DND-41 (cell line): Measurements from ENCODE around the gene MEGF11.

Source experiments
- EZH2 ChIP-seq: IDR thresholded peaks from 3 replicates; pipeline ENCODE4 v1.6.1; 2012; ENCODE audit warnings: borderline replicate concordance, low read depth, mild to moderate bottlenecking, moderate library complexity, low read length, inconsistent platforms; ENCODE audit not compliant: severe bottlenecking
- TF ChIP-seq, protein P1 (sequence below): IDR thresholded peaks from 2 replicates; pipeline ENCODE4 v1.5.1; 2012; ENCODE audit warnings: borderline replicate concordance, low read length, moderate library complexity, mild to moderate bottlenecking; ENCODE audit not compliant: poor library complexity, severe bottlenecking; ENCODE audit errors: extremely low read depth

DNA sequence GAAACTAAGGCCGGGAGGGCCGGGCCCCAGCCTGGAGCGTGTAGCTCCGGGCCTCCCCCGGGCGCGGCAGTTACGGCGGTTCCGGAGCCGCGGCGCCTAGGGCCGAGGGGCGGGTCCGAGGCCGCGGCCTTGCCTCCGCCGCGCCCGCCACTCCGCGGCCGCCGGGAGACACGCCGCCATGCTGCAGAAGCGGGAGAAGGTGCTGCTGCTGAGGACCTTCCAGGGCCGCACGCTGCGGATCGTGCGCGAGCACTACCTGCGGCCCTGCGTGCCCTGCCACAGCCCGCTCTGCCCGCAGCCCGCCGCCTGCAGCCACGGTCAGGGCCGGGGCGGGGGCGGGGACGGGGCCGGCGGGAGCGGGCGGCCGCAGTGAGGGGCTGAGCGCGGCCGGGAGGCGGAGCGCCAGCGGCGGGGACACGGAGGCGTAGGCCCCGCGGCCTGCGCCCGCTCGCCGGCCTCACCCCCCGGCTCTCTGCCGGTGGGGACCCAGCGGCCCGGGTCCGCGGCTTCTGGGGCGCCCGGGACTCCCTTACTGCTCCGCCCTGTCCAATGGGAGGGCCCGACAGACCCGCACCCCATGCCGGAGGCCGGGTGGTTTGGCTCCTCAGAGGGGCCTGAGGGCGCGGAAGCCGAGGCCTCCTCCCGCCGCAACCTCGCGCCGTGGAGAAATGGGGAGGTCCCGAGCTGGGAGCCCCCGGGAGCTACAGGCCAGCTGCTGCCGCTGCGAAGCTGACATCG, 40.0 kb upstream of the MEGF11 start, which contains the start of gene DIS3L:
- TF ChIP-seq, protein P1, sequence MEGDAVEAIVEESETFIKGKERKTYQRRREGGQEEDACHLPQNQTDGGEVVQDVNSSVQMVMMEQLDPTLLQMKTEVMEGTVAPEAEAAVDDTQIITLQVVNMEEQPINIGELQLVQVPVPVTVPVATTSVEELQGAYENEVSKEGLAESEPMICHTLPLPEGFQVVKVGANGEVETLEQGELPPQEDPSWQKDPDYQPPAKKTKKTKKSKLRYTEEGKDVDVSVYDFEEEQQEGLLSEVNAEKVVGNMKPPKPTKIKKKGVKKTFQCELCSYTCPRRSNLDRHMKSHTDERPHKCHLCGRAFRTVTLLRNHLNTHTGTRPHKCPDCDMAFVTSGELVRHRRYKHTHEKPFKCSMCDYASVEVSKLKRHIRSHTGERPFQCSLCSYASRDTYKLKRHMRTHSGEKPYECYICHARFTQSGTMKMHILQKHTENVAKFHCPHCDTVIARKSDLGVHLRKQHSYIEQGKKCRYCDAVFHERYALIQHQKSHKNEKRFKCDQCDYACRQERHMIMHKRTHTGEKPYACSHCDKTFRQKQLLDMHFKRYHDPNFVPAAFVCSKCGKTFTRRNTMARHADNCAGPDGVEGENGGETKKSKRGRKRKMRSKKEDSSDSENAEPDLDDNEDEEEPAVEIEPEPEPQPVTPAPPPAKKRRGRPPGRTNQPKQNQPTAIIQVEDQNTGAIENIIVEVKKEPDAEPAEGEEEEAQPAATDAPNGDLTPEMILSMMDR, result no peak
- TF ChIP-seq EZH2, result no peak
